Measurements from ENCODE around the gene CCDC171.
"Not testable (repeated sequence)": the region's sequence is repeated elsewhere in the genome, so short reads cannot be mapped to it uniquely, and the experiment has no call there.

The CCDC171 gene

GRCh38 chr9:15572200-15572770 lies 19.4 kb downstream of the CCDC171 start:
- no peak overlapping the region for H3K27ac ChIP-seq
- TF ChIP-seq CTCF (conservative IDR thresholded peaks at IDR 0.05) = no peak

GRCh38 chr9:15576350-15577050 lies 23.7 kb downstream of the CCDC171 start:
- no peak for TF ChIP-seq CTCF (conservative IDR thresholded peaks at IDR 0.05)
- H3K27ac ChIP-seq = peak overlapping the region; percentile 26; the same call in 1 of the 2 replicates

- TF ChIP-seq CTCF (conservative IDR thresholded peaks at IDR 0.05) = no peak
- H3K27ac ChIP-seq = no peak overlapping the region
Measured at GRCh38 chr9:15578714-15579113, 25.9 kb downstream of the CCDC171 start.

GRCh38 chr9:15584379-15584778 lies 31.5 kb downstream of the CCDC171 start:
- no peak overlapping the region for H3K27ac ChIP-seq
- no peak for TF ChIP-seq CTCF (conservative IDR thresholded peaks at IDR 0.05)

- TF ChIP-seq CTCF (conservative IDR thresholded peaks at IDR 0.05) = no peak
- no peak overlapping the region for H3K27ac ChIP-seq
Measured at GRCh38 chr9:15592317-15592716, 39.5 kb downstream of the CCDC171 start.

GRCh38 chr9:15592940-15593339 lies 40.1 kb downstream of the CCDC171 start:
- H3K27ac ChIP-seq = not testable (repeated sequence)

GRCh38 chr9:15600666-15601330 lies 48.0 kb downstream of the CCDC171 start:
- not testable (repeated sequence) for H3K27ac ChIP-seq

GRCh38 chr9:15606643-15607472 lies 54.0 kb downstream of the CCDC171 start:
- H3K27ac ChIP-seq = no peak overlapping the region
- peak; percentile 77 for TF ChIP-seq CTCF (conservative IDR thresholded peaks at IDR 0.05)
